ENCODE measurements around the gene MYH14.
"Not testable (repeated sequence)": the region's sequence is repeated elsewhere in the genome, so short reads cannot be mapped to it uniquely, and the experiment has no call there.

Gene MYH14

GRCh38 chr19:50228153-50228552, 24.7 kb downstream of the MYH14 start:
- not testable (repeated sequence) for DNase-seq

- DNase-seq = no peak
Observed at GRCh38 chr19:50230379-50231351, 27.2 kb downstream of the MYH14 start.

- not testable (repeated sequence) for DNase-seq
Observed at GRCh38 chr19:50231417-50231816, 28.0 kb downstream of the MYH14 start.

GRCh38 chr19:50231821-50232220, 28.4 kb downstream of the MYH14 start:
- no peak for DNase-seq

- DNase-seq = no peak
Observed at GRCh38 chr19:50232600-50232999, 29.2 kb downstream of the MYH14 start.

- no peak for DNase-seq
Observed at GRCh38 chr19:50233308-50233910, 30.0 kb downstream of the MYH14 start.

GRCh38 chr19:50237493-50237892, 34.1 kb downstream of the MYH14 start:
- DNase-seq = not testable (repeated sequence)

- no peak for DNase-seq
Observed at GRCh38 chr19:50238043-50238442, 34.6 kb downstream of the MYH14 start.

GRCh38 chr19:50239921-50240590, 36.6 kb downstream of the MYH14 start:
- no peak for DNase-seq

GRCh38 chr19:50242581-50242980, 39.2 kb downstream of the MYH14 start:
- no peak for DNase-seq

GRCh38 chr19:50244695-50245094, 41.3 kb downstream of the MYH14 start:
- DNase-seq = no peak

GRCh38 chr19:50248413-50248812, 45.0 kb downstream of the MYH14 start:
- DNase-seq = no peak

- no peak for DNase-seq
Observed at GRCh38 chr19:50248826-50249225, 45.4 kb downstream of the MYH14 start.

GRCh38 chr19:50249636-50250035, 46.2 kb downstream of the MYH14 start:
- no peak for DNase-seq

GRCh38 chr19:50250450-50251136, 47.2 kb downstream of the MYH14 start:
- DNase-seq = no peak

- DNase-seq = no peak
Observed at GRCh38 chr19:50252111-50252886, 48.9 kb downstream of the MYH14 start.

- DNase-seq = no peak
Observed at GRCh38 chr19:50252887-50253268, 49.5 kb downstream of the MYH14 start.

GRCh38 chr19:50255115-50255514, 51.7 kb downstream of the MYH14 start:
- no peak for DNase-seq

- DNase-seq = no peak
Observed at GRCh38 chr19:50257141-50257540, 53.7 kb downstream of the MYH14 start.

GRCh38 chr19:50258918-50259372, 55.5 kb downstream of the MYH14 start:
- no peak for DNase-seq

GRCh38 chr19:50261446-50261970, 58.1 kb downstream of the MYH14 start:
- DNase-seq = no peak

- no peak for DNase-seq
Observed at GRCh38 chr19:50263176-50263575, 59.8 kb downstream of the MYH14 start.
